NCI-H446 (cell line): ENCODE measurements around the gene RCVRN.

Experiments used
- DNase-seq, 2 experiments: peaks; one replicate each; lab custom pipeline; 2025; lab: John Stamatoyannopoulos, UW

RCVRN gene

GRCh38 chr17:9898812-9899211 lies 6.3 kb downstream of the RCVRN start:
- DNase-seq: no peak

GRCh38 chr17:9897372-9897968 lies 7.6 kb downstream of the RCVRN start:
- DNase-seq: no peak

GRCh38 chr17:9895923-9896322 lies 9.1 kb downstream of the RCVRN start:
- DNase-seq: no peak

GRCh38 chr17:9894231-9894630 lies 10.8 kb downstream of the RCVRN start:
- DNase-seq: no peak

GRCh38 chr17:9893411-9894012 lies 11.6 kb downstream of the RCVRN start:
- DNase-seq: no peak

GRCh38 chr17:9890124-9890523 lies 14.9 kb downstream of the RCVRN start:
- no peak for DNase-seq

- no peak for DNase-seq
These were observed 17.6 kb downstream of the RCVRN start for GRCh38 chr17:9887508-9887907.

- no peak for DNase-seq
These were observed 18.7 kb downstream of the RCVRN start for GRCh38 chr17:9886141-9886930.

GRCh38 chr17:9883451-9883850 lies 21.6 kb downstream of the RCVRN start:
- no peak for DNase-seq

- DNase-seq: no peak
These were observed 24.5 kb downstream of the RCVRN start for GRCh38 chr17:9880582-9880999.

GRCh38 chr17:9878786-9879525 lies 26.1 kb downstream of the RCVRN start:
- no peak for DNase-seq

- DNase-seq: no peak
These were observed 26.7 kb downstream of the RCVRN start for GRCh38 chr17:9878356-9878755.

GRCh38 chr17:9875441-9875840 lies 29.6 kb downstream of the RCVRN start:
- DNase-seq: no peak

- DNase-seq: no peak
These were observed 30.3 kb downstream of the RCVRN start for GRCh38 chr17:9874722-9875121.

GRCh38 chr17:9872852-9873251 lies 32.2 kb downstream of the RCVRN start:
- DNase-seq: no peak

GRCh38 chr17:9868552-9868951 lies 36.5 kb downstream of the RCVRN start:
- no peak for DNase-seq

- DNase-seq: no peak
These were observed 39.5 kb downstream of the RCVRN start for GRCh38 chr17:9865586-9865985.

GRCh38 chr17:9862949-9863348 lies 42.1 kb downstream of the RCVRN start:
- no peak for DNase-seq

- no peak for DNase-seq
These were observed 42.9 kb downstream of the RCVRN start for GRCh38 chr17:9862220-9862619.

- no peak for DNase-seq
These were observed 44.2 kb downstream of the RCVRN start for GRCh38 chr17:9860851-9861250.

- no peak for DNase-seq
These were observed 45.3 kb downstream of the RCVRN start for GRCh38 chr17:9859781-9860180.

GRCh38 chr17:9855036-9855435 lies 50.0 kb downstream of the RCVRN start:
- DNase-seq: no peak

GRCh38 chr17:9854255-9854654 lies 50.8 kb downstream of the RCVRN start:
- DNase-seq: no peak
